Transverse colon (tissue), 4 donors: ENCODE data around the gene PDE4D.

Experiments
- CTCF ChIP-seq, 5 experiments: fragments of 200-600 bp in 3 of 5; fragments of 450-650 bp in 2 of 5; sonication (generic) in 3 of 5; IDR thresholded peaks; 1 replicate in 2 of 5; 2 replicates in 3 of 5; pipeline ENCODE4 v1.5.1; 2016 to 2017; ENCODE audit warnings: antibody characterized with exemption in 5 of 5, inconsistent platforms in 3 of 5, mild to moderate bottlenecking in 2 of 5, moderate library complexity in 1 of 5
- POLR2A ChIP-seq: fragments of 450-650 bp; IDR thresholded peaks from one replicate; pipeline ENCODE4 v1.6.1; 2016; ENCODE audit warnings: antibody characterized with exemption, mild to moderate bottlenecking, moderate library complexity
- POLR2AphosphoS5 ChIP-seq, 3 donors: sonication (generic); formaldehyde crosslinking; IDR thresholded peaks; one replicate each; pipeline ENCODE4 v1.6.1; 2016; ENCODE audit warnings: antibody characterized with exemption in 3 of 3

DNA sequence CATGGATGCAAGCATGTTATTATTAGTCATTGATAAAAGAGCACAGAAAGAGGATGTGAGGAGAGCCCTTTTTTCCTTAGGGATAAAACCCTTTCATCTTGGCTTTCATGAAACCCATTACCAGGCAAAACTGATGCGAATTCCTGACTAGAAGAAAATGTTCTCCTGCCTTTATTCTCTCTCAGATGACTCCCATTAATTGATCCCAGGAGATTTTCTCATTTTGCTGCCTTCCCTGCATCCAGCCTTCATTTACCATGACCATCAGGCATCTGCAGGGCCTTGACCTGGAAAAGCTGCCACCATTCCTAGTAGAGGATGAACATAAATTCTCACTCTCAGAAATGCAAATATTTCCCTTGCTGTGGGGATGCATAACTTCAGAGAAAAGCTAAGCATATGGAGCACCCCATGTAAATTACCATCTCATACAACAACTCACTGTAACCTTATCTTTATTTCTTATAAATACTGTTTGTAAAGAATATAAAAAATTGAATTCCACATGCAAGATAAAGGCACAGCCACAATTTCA, 176.5 kb downstream of the PDE4D start:
- TF ChIP-seq CTCF (IDR thresholded peaks at IDR 0.05) (no peak), POLR2A (no peak), POLR2AphosphoS5 (IDR thresholded peaks at IDR 0.05) (no peak)
